ENCODE measurements around the gene RNF112. TPM values are rescaled to one million over a fixed set of nuclear protein-coding genes. Genes with fewer than 3 reads are reported as not detected.
"Not testable (repeated sequence)": the region's sequence is repeated elsewhere in the genome, so short reads cannot be mapped to it uniquely, and the experiment has no call there.

The RNF112 gene
- total RNA-seq, 1 experiment from 2014 or later, result 0.10 TPM

DNA sequence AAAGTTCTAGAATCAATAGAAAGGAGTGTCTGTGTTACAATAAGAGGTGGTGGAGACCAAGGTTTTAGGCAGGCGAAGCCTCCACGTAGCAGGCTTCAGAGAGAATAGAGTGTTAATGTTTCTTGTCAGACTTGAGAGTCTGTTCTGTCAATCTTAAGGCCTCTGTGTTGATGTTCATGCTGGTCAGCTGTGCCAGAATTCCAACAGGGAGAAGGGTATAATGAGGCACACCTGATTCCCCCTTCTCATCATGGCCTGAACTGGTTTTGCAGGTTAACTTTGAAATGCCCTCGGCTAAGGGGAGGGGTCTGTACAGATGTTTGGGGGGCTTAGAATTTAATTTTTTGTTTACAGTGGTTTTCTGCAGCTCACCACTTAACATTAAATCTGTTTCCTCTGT lies 46.0 kb downstream of the RNF112 start:
- DNase-seq (ENCODE audit: low read depth, low spot score) (no peak), ATAC-seq (no peak)
- POLR2A ChIA-PET, result no interaction called here
- TF ChIP-seq POLR2AphosphoS5 (IDR thresholded peaks at IDR 0.05; ENCODE audit: low read depth, low read length) (no peak), REST (IDR thresholded peaks at IDR 0.05; ENCODE audit: insufficient read depth in 1 of 2, low read depth in 2 of 2, low read length in 1 of 2) (no peak), SIN3A (IDR thresholded peaks at IDR 0.05; ENCODE audit: borderline replicate concordance, insufficient read depth, low read depth, low read length) (no peak), TCF7L2 (IDR thresholded peaks at IDR 0.05; ENCODE audit: low read depth, low read length) (no peak)
- TF ChIP-seq, protein P1, sequence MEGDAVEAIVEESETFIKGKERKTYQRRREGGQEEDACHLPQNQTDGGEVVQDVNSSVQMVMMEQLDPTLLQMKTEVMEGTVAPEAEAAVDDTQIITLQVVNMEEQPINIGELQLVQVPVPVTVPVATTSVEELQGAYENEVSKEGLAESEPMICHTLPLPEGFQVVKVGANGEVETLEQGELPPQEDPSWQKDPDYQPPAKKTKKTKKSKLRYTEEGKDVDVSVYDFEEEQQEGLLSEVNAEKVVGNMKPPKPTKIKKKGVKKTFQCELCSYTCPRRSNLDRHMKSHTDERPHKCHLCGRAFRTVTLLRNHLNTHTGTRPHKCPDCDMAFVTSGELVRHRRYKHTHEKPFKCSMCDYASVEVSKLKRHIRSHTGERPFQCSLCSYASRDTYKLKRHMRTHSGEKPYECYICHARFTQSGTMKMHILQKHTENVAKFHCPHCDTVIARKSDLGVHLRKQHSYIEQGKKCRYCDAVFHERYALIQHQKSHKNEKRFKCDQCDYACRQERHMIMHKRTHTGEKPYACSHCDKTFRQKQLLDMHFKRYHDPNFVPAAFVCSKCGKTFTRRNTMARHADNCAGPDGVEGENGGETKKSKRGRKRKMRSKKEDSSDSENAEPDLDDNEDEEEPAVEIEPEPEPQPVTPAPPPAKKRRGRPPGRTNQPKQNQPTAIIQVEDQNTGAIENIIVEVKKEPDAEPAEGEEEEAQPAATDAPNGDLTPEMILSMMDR (IDR thresholded peaks at IDR 0.05), result no peak
- intact Hi-C loops (cut with micrococcal nuclease; ENCODE audit: unreplicated experiment) (no loop called here), in situ Hi-C loops (cut with HindIII; ENCODE audit: low pct_unique_long_range_greater_than_20kb, low sequenced_read_pairs) (no loop called here)
- no peak overlapping the region for H3K4me3 ChIP-seq (ENCODE audit: low read depth in 2 of 2, low read length in 2 of 2)
- no TSS peak for BruUV-seq (replicated peaks)
- H3K36me3 ChIP-seq (ENCODE audit: control insufficient read depth, insufficient read depth, low read length), result no peaks in the 10 kb centered on the region
- no peak overlapping the region for H3K27ac ChIP-seq (ENCODE audit: low read length)
- CTCF ChIA-PET, result interaction anchor here (0.6 kb wide), 1 partner anchor 11 kb away, joined by 3 read pairs; no protein-coding TSS in a partner anchor
- H3K27me3 ChIP-seq (ENCODE audit: control insufficient read depth, insufficient read depth, low read length), result no peaks in the 10 kb centered on the region; the same call in 1 of the 2 replicates
- no peaks in the 10 kb centered on the region for H3K9me3 ChIP-seq (ENCODE audit: control insufficient read depth, insufficient read depth, low read depth, low read length)
- no peaks in the 10 kb centered on the region for H3K4me1 ChIP-seq (ENCODE audit: control insufficient read depth, insufficient read depth, low read length)

DNA sequence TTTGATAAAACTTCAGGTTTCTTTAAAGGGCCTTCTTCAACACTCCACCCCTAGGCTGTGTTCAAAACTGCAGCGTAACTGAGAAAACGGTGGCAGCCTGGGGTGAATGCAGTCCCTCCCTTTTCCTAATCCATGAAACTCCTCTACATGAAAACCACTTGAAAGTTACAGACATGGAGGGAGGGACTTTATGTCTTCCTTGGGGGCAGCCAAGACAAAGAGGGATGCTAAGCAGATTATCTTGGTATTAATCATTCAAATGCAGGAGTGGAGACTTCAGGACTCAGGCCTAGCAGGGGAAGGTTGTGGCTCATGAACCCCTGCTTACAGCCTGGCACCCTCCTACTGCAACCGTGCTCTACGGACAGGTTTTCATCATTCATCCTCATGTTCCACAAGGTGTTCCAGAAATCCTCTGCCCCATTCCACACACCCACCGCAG lies 46.8 kb downstream of the RNF112 start:
- Histone ChIP-seq H3K27me3 (ENCODE audit: control insufficient read depth, insufficient read depth, low read length) (no peaks in the 10 kb centered on the region; the same call in 1 of the 2 replicates), H3K4me3 (ENCODE audit: low read depth in 2 of 2, low read length in 2 of 2) (no peak overlapping the region), H3K36me3 (ENCODE audit: control insufficient read depth, insufficient read depth, low read length) (no peaks in the 10 kb centered on the region), H3K27ac (ENCODE audit: low read length) (no peak overlapping the region), H3K4me1 (ENCODE audit: control insufficient read depth, insufficient read depth, low read length) (no peaks in the 10 kb centered on the region), H3K9me3 (ENCODE audit: control insufficient read depth, insufficient read depth, low read depth, low read length) (no peaks in the 10 kb centered on the region)
- ATAC-seq, result no peak
- no peak for TF ChIP-seq SIN3A (IDR thresholded peaks at IDR 0.05; ENCODE audit: borderline replicate concordance, insufficient read depth, low read depth, low read length)
- TF ChIP-seq, protein P1 (IDR thresholded peaks at IDR 0.05), result no peak
- no peak for TF ChIP-seq TCF7L2 (IDR thresholded peaks at IDR 0.05; ENCODE audit: low read depth, low read length)
- TF ChIP-seq REST (IDR thresholded peaks at IDR 0.05; ENCODE audit: insufficient read depth in 1 of 2, low read depth in 2 of 2, low read length in 1 of 2), result no peak
- TF ChIP-seq POLR2AphosphoS5 (IDR thresholded peaks at IDR 0.05; ENCODE audit: low read depth, low read length), result no peak
- ChIA-PET POLR2A (no interaction called here), CTCF (no interaction called here)
- in situ Hi-C loops (cut with HindIII; ENCODE audit: low pct_unique_long_range_greater_than_20kb, low sequenced_read_pairs) (no loop called here), intact Hi-C loops (cut with micrococcal nuclease; ENCODE audit: unreplicated experiment) (no loop called here)
- no peak for DNase-seq (ENCODE audit: low read depth, low spot score)
- BruUV-seq (replicated peaks), result no TSS peak

DNA sequence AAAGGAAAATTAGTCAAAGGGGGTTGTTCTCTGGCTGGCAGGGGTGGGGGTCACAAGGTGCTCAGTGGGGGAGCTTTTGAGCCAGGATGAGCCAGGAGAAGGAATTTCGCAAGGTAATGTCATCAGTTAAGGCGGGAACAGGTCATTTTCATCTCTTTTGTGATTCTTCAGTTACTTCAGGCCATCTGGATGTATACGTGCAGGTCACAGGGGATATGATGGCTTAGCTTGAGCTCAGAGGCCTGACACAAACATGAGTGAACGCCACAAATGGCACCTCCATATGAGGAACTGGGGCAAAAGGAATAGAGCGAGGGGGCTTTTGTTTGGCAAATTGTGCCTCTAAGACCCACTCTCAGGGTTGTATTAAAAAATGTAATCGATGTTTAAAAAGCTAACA lies 47.4 kb downstream of the RNF112 start:
- H3K27ac ChIP-seq (ENCODE audit: low read length); in situ Hi-C loops (cut with HindIII; ENCODE audit: low pct_unique_long_range_greater_than_20kb, low sequenced_read_pairs); intact Hi-C loops (cut with micrococcal nuclease; ENCODE audit: unreplicated experiment); BruUV-seq (replicated peaks); H3K9me3 ChIP-seq (ENCODE audit: control insufficient read depth, insufficient read depth, low read depth, low read length); H3K4me3 ChIP-seq (ENCODE audit: low read depth in 2 of 2, low read length in 2 of 2); ATAC-seq; H3K27me3 ChIP-seq (ENCODE audit: control insufficient read depth, insufficient read depth, low read length); DNase-seq (ENCODE audit: low read depth, low spot score); H3K4me1 ChIP-seq (ENCODE audit: control insufficient read depth, insufficient read depth, low read length); CTCF ChIA-PET; H3K36me3 ChIP-seq (ENCODE audit: control insufficient read depth, insufficient read depth, low read length): not testable (repeated sequence)
- POLR2A ChIA-PET, result interaction anchor here (0.6 kb wide), 1 partner anchor 255 kb away, joined by 4 read pairs; no protein-coding TSS in a partner anchor
